OCI-LY7 (cell line): Measurements from ENCODE around the gene NCKAP1.

Source experiments
- CTCF ChIP-seq: fragments of 200-600 bp; sonication (generic); conservative IDR thresholded peaks from 2 replicates; pipeline ENCODE4 v1.5.1; 2014; ENCODE audit warnings: mild to moderate bottlenecking, antibody characterized with exemption, low read length, moderate library complexity, mixed read lengths
- EZH2phosphoT487 ChIP-seq: fragments of 200-600 bp; sonication (generic); IDR thresholded peaks from 2 replicates; pipeline ENCODE4 v1.6.1; 2018; ENCODE audit warnings: low read depth, borderline replicate concordance, mild to moderate bottlenecking, mixed run types, antibody characterized with exemption, low read length, moderate library complexity, mixed read lengths

DNA sequence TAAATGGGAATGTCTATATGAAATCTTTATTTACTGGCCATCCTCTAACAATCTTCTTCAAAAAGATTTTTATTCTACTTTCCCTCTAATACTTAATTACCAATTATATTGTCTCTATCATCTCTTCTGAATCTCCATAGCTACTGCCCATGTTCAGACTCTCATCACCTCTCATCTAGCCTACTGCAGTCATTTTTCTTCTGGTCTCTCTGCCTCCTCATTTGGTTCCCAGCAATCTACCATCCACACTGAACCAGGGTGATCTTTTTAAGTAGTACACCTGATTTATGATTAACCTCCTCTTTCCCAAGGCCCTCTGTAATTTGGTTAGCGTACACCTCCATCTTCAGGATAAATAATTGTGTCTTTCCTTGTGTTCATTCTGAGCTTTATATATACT, 57.6 kb downstream of the NCKAP1 start:
- TF ChIP-seq CTCF = no peak
- TF ChIP-seq EZH2phosphoT487 = no peak
